IgD-negative memory B cell (primary cell): Measurements from ENCODE around the gene SOCS3. TPM values are rescaled to one million over a fixed set of nuclear protein-coding genes. Genes with fewer than 3 reads are reported as not detected.
A peak's percentile ranks its signal among the peaks of the same experiment; 100 is the strongest.

Experiments used
- H3K27ac Mint-ChIP-seq, 3 donors: one replicate each; pipeline ENCODE4 v1.8.0; 2020 to 2022; ENCODE audit warnings: mild to moderate bottlenecking in 3 of 3, mixed read lengths in 3 of 3, moderate library complexity in 1 of 3
- H3K27me3 Mint-ChIP-seq: one replicate; pipeline ENCODE4 v1.8.0; 2021; ENCODE audit warnings: mixed read lengths
- H3K36me3 Mint-ChIP-seq: one replicate; pipeline ENCODE4 v1.8.0; 2020; ENCODE audit warnings: mild to moderate bottlenecking, mixed read lengths
- H3K4me1 Mint-ChIP-seq, 3 donors: one replicate each; pipeline ENCODE4 v1.8.0; 2020 to 2022; ENCODE audit warnings: mixed read lengths in 3 of 3, mild to moderate bottlenecking in 1 of 3
- H3K4me3 Mint-ChIP-seq, 4 donors: one replicate each; pipeline ENCODE4 v1.8.0; 2020 to 2022; ENCODE audit warnings: mild to moderate bottlenecking in 4 of 4, mixed read lengths in 4 of 4, moderate library complexity in 3 of 4
- H3K9me3 Mint-ChIP-seq, 3 donors: one replicate each; pipeline ENCODE4 v1.8.0; 2020 to 2021; ENCODE audit warnings: mixed read lengths in 3 of 3, mild to moderate bottlenecking in 1 of 3
- polyA plus RNA-seq: library from polyadenylated mRNA; unstranded; fragments of 300-500 nt; fragmentation: Illumina TruSeq; gene quantifications from one replicate; pipeline ENCODE4 v1.2.3, GENCODE V29; 2021

The SOCS3 gene
- polyA plus RNA-seq, 1 donor from 2014 or later, result 17.3 TPM

DNA sequence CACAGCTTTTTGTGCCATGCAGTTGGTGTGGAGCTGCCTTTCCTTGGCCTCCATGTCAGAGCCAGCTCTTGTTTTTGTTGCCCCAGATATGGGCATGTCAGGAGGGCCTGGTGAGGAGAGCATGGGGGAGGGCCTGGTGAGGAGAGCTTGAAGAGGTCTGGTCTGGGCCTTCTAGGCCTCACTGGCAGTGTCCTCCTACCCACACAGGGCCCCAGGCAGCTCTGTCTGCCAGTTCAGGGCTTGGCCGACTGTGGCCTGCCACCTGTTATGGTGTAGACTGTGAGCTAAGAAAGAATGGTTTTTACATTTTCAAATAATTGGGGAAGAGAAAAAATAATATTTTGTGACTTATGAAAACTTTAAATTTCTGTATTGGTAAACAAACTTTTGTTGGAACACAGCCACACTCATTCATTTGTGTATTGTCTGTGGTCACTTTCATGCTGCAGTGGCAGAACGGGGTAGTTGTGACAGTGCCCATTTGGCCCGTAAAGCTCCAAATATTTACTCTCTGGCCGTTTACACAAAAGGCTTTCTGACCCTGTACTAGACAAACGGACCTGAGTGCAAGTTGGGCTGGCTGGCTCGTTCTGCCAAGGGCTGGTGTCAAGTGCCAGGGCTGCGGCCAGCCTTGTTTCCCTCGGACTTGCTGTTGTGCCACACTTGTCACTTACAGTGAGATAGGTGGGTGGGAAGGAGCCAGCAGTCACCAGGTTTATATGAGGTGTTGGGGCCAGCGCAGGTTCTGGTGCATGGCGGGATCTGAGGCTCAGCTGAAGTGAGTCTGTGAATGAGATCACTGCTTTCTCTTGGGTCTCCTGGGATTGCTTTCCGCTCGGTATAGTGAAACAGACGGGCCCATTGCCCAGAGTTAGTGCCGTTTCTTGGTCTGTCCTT lies 36.8 kb upstream of the SOCS3 start:
- Mint-ChIP-seq H3K4me1 (peaks cover 4 to 11% (median 4%) of the 10 kb centered on the region in 3 donors), H3K36me3 (peaks cover 6% of the 10 kb centered on the region), H3K4me3 (no peak overlapping the region), H3K9me3 (no peaks in the 10 kb centered on the region), H3K27ac (peak overlapping the region in 1 of 3 donors; percentile 50), H3K27me3 (no peaks in the 10 kb centered on the region)

DNA sequence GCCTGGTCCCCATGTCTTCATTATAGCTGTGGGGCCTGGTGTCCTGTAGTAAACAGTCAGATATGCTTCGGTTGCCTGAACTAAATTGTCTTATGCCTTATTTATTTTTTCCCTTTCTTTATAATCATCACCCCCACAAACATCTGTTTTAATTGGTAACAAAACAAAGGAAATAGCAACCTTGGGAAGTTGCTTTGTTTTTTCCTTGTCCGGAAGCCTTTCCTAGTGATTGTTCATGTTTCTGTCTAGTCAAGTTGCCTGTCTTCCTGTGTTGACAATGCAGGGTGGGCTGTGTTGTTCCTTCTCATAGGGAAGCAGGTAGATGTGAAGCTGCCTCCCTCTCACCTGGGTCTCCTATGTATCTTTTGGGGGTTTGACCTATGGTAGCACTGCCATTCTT lies 35.3 kb upstream of the SOCS3 start:
- Mint-ChIP-seq H3K27ac (no peak overlapping the region), H3K27me3 (no peaks in the 10 kb centered on the region), H3K36me3 (peaks cover 6% of the 10 kb centered on the region), H3K4me3 (no peak overlapping the region), H3K9me3 (no peaks in the 10 kb centered on the region), H3K4me1 (peaks cover 4 to 14% (median 8%) of the 10 kb centered on the region in 3 donors)

DNA sequence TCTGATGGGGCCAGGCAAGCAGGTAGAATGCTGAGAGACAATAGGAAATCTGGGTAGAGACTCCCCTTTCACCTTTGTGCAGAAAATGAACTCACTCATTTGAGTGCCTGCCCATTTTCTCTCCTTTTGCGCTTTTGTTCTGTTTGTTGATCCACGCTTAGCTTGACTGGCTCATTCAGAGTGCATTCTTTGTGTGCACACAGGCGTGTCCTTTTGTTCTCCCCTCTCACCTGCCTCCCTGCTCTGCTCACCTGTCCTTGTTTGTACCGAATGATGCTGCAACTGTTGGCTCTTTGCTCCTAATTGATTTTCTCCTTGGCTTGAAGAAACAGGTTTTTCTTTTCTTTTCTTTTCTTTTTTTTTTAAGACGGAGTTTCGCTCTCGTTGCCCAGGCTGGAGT lies 34.3 kb upstream of the SOCS3 start:
- H3K36me3 Mint-ChIP-seq, result peaks cover 6% of the 10 kb centered on the region

DNA sequence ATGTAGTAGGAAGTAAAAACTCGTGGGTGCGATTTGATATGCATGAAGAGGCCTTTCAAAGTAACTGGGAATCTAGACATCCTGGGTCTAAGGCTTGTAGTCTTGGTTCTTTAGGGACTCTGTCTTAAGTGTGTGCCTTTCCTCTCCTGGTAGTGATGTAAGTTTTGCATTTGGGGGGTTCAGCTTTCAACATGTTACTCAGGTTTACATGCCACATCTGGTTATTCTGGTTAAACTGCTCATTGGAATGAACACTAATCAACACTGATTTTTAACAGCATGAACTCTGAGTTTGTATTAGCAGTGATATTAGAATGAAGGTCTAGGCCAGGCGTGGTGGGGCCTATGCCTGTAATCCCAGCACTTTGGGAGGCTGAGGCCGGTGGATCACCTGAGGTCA lies 33.7 kb upstream of the SOCS3 start:
- H3K4me1 Mint-ChIP-seq, result peaks cover 7 to 18% (median 10%) of the 10 kb centered on the region in 3 donors
- H3K27me3 Mint-ChIP-seq, result no peaks in the 10 kb centered on the region
- no peaks in the 10 kb centered on the region for H3K9me3 Mint-ChIP-seq
- no peak overlapping the region for H3K4me3 Mint-ChIP-seq
- H3K36me3 Mint-ChIP-seq, result peaks cover 6% of the 10 kb centered on the region
- peak overlapping the region in 1 of 3 donors; percentile 50 for H3K27ac Mint-ChIP-seq

More for the DNA sequence above, 34.3 kb upstream of the SOCS3 start:
- Mint-ChIP-seq H3K4me3 (no peak overlapping the region), H3K4me1 (peaks cover 4 to 14% (median 8%) of the 10 kb centered on the region in 3 donors), H3K27ac (no peak overlapping the region), H3K9me3 (no peaks in the 10 kb centered on the region), H3K27me3 (no peaks in the 10 kb centered on the region)

DNA sequence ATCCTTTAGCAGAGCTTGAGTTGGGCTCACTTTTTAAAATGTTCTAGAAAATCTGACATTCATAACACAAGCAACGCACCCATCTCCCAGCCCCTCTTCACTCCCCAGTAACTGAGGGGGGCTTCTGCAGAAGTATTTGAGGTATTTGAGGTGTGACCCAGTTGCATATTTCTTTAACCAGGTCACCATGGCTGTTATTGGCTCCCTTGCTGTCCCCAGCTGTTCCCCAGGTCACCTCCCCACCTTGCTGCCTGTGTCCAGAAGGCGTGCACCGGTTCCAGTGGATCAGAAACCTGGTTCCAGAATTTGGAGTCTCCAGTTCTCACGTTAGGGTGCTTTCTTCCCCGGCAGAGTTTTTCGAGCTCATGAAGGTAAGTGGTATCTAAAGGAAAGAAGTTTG lies 32.4 kb upstream of the SOCS3 start:
- no peaks in the 10 kb centered on the region for H3K9me3 Mint-ChIP-seq
- peaks cover 15 to 26% (median 19%) of the 10 kb centered on the region in 3 donors for H3K4me1 Mint-ChIP-seq
- H3K27ac Mint-ChIP-seq, result no peak overlapping the region
- H3K4me3 Mint-ChIP-seq, result no peak overlapping the region
- H3K36me3 Mint-ChIP-seq, result peaks cover 7% of the 10 kb centered on the region
- H3K27me3 Mint-ChIP-seq, result no peaks in the 10 kb centered on the region

DNA sequence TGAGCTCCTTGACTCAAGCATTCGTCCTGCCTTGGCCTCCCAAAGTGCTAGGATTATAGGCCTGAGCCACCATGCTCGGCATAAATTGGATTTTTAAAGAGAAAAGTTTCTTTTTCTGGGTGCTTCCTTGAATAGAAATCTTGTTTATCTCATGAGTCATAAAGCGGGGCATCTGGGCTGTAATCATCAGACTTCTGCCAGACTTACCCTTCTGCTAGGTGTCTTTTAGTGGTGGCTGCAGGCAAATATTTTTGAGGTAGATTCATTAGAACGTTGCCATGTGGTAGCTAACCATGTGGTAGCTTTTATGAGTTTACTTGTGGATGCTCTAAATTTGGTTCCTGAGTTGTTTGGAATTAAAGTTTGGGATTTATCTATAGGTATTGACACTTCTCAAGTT lies 32.0 kb upstream of the SOCS3 start:
- Mint-ChIP-seq H3K27ac (no peak overlapping the region), H3K4me1 (peaks cover 16 to 28% (median 21%) of the 10 kb centered on the region in 3 donors), H3K4me3 (no peak overlapping the region), H3K9me3 (no peaks in the 10 kb centered on the region), H3K27me3 (no peaks in the 10 kb centered on the region), H3K36me3 (peaks cover 7% of the 10 kb centered on the region)

DNA sequence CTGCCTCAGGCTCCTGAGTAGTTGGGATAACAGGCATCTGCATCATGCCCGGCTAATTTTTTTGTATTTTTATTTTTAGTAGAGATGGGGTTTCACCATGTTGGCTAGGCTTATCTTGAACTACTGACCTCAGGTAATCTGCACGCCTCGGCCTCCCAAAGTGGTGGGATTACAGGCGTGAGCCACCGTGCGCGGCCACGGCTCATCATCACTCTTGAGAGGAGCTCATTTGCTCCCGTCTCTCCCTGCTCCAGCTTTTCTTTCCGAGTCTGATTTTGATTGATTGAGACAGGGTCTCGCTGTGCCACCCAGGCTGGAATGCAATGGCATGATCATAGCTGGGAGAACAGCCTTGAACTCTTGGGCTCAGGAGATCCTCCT lies 31.2 kb upstream of the SOCS3 start:
- no peaks in the 10 kb centered on the region for H3K27me3 Mint-ChIP-seq
- H3K36me3 Mint-ChIP-seq, result peaks cover 7% of the 10 kb centered on the region
- H3K9me3 Mint-ChIP-seq, result no peaks in the 10 kb centered on the region
- H3K4me3 Mint-ChIP-seq, result no peak overlapping the region
- peaks cover 24 to 36% (median 29%) of the 10 kb centered on the region in 3 donors for H3K4me1 Mint-ChIP-seq
- H3K27ac Mint-ChIP-seq, result no peak overlapping the region

DNA sequence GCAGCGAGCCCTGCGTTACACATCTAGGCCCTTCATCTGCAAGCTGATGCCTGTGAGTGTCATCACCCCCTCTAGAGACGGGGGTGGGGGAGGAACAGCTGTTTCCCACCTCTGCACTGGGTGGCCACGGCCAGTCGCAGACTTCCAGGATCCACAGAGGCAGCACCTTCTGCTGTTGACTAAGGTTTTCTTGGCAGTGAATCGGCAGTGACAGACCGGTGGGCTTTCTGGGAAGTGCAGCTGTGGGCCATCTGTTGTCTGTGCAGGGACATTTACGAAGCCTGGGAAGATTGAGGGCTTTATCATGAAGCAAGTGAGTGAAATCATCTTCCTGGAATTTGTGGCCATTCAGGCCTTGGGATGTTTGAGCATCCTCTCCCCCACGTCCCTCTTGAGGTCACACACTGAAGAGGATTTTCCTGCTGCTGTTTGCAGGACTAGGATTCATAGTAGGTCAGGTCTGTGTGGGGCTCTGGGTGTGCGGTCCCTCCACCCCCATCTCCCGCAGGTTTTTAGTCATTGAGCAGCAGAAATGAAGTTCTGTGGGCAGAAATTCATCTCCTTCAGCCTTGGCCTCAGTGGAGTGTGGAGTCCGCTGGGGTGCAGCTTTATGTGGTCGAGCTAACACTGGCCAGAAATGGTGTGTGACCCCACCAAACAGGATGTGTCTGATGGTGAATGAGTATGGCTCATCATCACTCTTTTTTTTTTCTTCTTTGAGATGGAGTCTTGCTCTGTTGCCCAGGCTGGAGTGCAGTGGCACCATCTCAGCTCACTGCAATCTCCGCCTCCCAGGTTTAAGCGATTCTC lies 30.6 kb upstream of the SOCS3 start:
- Mint-ChIP-seq H3K27ac (peak overlapping the region in 1 of 3 donors; percentile 82), H3K36me3 (peaks cover 7% of the 10 kb centered on the region), H3K27me3 (no peaks in the 10 kb centered on the region), H3K4me1 (peaks cover 30 to 42% (median 35%) of the 10 kb centered on the region in 3 donors), H3K9me3 (no peaks in the 10 kb centered on the region), H3K4me3 (no peak overlapping the region)

DNA sequence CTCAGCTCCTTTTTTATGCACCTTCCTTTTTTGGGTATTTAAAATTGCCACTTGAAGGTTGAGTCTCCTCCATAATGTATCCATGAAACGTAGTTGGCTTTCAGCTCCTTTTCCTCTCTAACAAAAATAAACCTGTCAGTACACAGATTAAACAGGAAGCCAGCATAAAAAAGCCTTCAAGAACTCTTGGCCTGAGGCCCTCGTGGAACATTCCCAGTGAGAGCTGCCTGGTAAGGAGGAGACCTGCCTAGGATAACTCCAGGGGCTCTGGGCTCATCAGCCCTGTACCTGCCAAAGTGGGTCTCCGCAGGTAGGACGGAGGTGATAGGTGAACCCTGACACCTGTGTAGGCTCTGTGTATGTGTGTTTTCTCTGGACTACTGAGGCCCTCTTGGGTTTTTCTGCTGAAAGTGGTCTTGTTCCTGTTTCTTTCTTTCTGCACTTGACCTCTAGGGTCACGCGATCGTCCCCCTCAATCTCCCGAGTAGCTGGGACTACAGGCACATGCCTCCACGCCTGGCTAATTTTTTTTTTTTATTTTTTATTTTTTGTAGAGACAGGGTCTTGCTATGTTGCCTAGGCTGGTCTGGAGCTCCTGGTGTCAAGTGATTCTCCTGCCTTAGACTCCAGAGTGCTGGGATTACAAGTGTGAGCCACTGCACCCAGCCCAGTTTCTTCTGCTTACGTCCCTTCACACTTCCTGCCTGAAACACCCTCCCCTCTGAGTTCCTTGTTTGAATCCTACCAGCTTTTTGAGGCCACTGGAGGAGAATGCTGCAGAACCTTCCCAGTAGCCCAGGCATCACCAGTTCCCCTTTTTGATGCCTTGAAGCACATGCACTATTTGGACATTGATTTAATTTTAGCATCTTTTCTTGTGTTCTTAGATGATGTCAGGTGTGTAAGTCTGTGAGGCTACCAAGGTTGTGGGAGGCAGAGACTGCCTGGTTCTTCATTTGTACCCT lies 28.4 kb upstream of the SOCS3 start:
- Mint-ChIP-seq H3K27ac (peak overlapping the region; percentile 4 to 67 (median 62)), H3K36me3 (peaks cover 3% of the 10 kb centered on the region), H3K27me3 (no peaks in the 10 kb centered on the region), H3K4me1 (peaks cover 45 to 56% (median 47%) of the 10 kb centered on the region in 3 donors), H3K4me3 (peak overlapping the region in 3 of 4 donors; percentile 19 to 67 (median 59)), H3K9me3 (no peaks in the 10 kb centered on the region)

DNA sequence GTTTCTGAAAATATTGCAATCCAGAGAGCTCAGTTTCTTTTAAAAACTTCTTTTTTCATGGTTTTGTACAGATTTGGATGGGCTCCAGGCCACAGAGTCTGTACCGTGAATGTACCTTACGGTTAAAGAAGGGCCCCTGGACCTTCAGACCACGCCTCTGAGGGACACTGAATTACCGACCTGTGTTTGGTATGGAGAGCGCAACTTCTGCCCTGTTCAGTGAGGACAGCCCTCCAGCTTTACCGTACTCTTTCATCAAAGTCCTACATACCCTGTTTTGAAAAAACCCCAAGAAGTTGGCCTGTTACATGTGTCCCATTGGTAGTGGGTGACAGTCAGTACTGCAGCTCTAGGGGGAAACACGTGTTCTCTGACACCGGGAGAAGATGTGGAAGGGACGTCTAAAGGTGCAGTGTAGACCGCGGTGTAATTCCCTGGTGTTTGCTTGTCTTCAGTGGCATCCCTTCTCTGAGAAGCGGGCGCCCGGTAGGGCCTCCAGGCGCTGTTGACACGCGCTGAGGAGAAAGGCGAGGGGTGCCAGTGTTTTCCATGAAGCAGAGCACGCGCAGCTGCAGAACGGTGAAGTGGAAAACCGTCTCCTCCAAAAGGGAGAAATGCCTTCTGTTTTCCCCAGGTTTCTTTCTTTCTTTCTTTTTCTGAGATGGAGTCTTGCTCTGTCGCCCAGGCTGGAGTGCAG lies 24.8 kb upstream of the SOCS3 start:
- H3K9me3 Mint-ChIP-seq, result no peaks in the 10 kb centered on the region
- peaks cover 62 to 71% (median 63%) of the 10 kb centered on the region in 3 donors for H3K4me1 Mint-ChIP-seq
- H3K27me3 Mint-ChIP-seq, result no peaks in the 10 kb centered on the region
- peak overlapping the region; percentile 63 to 98 (median 84) for H3K27ac Mint-ChIP-seq
- H3K4me3 Mint-ChIP-seq, result peak overlapping the region in 3 of 4 donors; percentile 66 to 91 (median 72)
- peaks cover 6% of the 10 kb centered on the region for H3K36me3 Mint-ChIP-seq

DNA sequence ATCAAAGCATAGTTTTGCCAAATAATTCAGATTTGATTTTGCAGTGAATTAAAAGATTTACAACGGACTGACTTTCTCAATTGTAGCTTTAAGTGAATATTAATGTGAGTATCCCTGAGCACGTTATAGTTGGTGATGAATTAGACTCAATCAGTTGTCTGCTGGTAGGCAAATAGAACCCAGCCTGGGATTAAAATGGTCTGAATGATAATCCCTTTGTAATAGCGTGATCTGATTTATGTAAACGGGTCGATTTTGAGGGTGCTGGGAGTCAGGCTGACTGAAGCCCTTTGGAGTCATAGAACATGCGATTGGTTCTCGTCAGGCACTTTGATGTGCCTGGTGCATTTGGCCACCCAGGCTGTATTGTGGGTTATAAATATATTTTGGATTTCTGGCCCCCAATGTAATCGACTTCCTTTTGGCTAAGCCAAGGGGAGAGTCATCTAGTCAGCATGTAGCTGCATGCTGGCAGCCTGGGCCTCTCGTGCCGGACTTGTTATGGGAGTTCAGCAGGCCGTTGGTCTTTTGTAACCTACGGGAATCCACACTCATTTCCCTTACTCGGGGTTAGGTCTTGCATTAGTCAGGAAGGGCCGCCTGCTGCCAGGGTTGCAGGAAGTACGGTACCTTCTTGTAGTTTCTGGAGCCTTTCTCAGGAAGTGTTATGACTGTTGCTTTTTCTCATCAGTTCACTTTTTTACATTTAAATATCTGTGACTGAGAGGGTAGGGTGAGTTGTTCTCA lies 24.0 kb upstream of the SOCS3 start:
- H3K36me3 Mint-ChIP-seq, result peaks cover 6% of the 10 kb centered on the region
- peak overlapping the region in 3 of 4 donors; percentile 66 to 91 (median 72) for H3K4me3 Mint-ChIP-seq
- peak overlapping the region; percentile 73 to 98 (median 84) for H3K27ac Mint-ChIP-seq

DNA sequence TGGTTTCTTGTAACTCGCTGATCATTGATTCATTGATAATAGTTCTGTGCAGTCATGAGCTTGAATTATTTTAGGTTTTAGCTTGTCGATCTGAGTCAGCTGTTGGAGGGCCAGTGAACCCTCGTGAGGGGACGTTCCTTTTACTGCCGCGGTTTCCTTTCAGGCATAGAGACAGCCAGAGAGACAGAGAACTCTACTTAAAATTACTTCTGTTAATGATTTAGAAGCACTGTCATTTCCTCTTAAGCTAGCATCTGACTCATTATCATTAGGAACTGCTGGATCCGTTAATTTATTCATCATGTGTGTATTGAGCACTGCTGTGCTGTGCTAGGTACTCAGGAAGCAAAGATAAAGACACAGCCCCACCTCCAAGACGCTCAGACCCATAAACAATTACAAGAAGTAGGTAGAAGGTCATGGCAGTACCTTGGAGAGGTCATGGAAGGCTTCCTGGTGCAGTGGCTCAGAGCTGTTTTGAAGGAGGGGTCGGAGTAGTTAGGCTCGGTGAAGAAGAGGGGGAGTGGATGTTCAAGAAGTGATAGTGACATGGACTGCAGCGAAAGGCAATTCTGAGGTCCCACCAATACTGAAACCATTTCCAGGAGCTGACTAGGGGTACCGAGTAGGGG lies 21.8 kb upstream of the SOCS3 start:
- Mint-ChIP-seq H3K4me1 (peaks cover 53 to 61% (median 54%) of the 10 kb centered on the region in 3 donors), H3K27me3 (no peaks in the 10 kb centered on the region)

More for the DNA sequence above, 24.0 kb upstream of the SOCS3 start:
- Mint-ChIP-seq H3K27me3 (no peaks in the 10 kb centered on the region), H3K4me1 (peaks cover 65 to 76% (median 67%) of the 10 kb centered on the region in 3 donors), H3K9me3 (no peaks in the 10 kb centered on the region)

DNA sequence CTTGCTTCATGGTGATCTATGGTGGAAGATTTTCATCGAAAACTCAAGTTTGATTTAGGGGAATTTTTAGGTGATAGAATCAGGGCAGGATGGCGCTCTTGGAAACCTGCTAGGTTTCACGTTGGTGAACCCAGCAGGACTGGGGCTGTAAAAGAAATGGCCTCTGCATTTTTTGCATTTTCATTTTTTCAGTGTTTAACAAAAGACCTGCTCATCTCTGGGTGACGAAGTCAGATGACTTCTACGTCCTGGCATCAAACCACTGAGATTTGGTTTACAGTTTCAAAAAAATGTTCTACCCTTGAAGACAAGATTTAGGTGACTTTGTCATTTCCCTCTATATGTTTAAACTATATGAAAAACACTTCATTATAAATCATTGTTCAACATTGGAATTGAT lies 20.5 kb upstream of the SOCS3 start:
- Mint-ChIP-seq H3K9me3 (no peaks in the 10 kb centered on the region), H3K27me3 (no peaks in the 10 kb centered on the region), H3K4me1 (peaks cover 40 to 48% (median 44%) of the 10 kb centered on the region in 3 donors), H3K36me3 (peaks cover 2% of the 10 kb centered on the region), H3K27ac (peak overlapping the region in 2 of 3 donors; percentile 75 to 87), H3K4me3 (peak overlapping the region; percentile 77 to 88 (median 80))

More for the DNA sequence above, 21.8 kb upstream of the SOCS3 start:
- H3K9me3 Mint-ChIP-seq, result no peaks in the 10 kb centered on the region
- H3K27ac Mint-ChIP-seq, result peak overlapping the region; percentile 53 to 82 (median 75)
- peak overlapping the region; percentile 50 to 81 (median 64) for H3K4me3 Mint-ChIP-seq
- H3K36me3 Mint-ChIP-seq, result peaks cover 2% of the 10 kb centered on the region
